ENCODE results near the gene NFKBIE.
"Not testable (repeated sequence)": the region's sequence is repeated elsewhere in the genome, so short reads cannot be mapped to it uniquely, and the experiment has no call there.

Gene NFKBIE

DNA sequence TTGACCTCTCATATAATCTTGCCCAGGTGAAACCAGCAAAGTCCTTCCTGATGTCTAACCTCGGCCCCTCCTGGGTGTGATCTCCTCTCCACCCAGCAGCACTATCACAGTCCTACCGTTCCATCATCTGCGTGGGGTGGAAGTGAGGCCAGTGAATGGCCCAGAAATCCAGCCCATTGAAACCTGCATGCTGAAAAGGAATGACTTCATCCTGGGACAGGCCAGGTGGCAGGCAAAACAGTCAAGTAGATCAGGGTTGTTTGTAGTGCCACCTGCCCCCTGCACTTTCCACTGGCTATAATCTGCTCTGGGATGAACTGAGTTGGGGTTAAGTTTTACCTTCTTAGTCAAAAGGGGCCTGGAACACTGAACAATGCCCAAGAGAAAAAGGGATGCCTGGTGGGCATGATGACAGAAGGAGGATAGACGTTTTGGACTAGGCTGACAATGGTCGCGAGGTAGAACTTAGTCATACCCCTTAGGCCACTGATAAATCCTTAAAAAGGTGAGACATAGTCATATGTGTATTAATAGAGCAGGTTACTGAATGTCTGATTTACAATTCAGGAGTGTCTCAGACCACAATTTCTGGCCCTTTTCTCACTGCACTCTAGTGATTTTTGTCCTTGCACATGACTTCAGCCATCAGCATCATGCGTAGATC is 26.5 kb downstream of the NFKBIE start:
- DNase-seq = no peak

DNA sequence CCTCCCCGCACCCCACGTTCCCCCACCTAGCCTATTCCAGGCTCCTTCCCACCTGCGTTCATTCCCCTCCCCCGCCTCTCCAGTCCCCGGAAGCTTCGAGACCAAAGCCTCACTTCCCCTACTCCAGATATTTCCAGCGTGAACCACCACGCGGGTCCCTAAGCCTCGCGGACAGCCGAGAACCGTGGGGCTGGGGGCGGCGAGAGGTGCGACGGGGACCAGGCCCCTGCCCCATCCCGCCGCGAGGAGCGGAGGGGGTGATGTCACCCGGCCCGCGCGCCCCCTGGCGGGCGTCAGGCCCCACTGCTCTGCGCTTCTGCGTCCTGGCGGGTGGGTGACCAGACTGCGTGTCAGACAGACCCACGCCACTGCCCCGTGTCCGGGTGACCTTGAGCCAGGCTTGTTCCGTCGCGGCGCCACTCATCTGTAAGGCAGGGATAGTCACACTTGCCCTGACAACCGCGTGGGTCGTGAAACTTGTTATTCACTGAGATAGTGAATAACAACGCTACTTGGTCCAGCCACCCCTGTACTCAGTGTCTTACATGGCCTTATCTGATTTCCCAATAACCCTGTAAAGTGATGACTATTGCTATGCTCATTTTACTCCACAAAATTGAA is 27.4 kb downstream of the NFKBIE start:
- DNase-seq = peak; percentile 85

DNA sequence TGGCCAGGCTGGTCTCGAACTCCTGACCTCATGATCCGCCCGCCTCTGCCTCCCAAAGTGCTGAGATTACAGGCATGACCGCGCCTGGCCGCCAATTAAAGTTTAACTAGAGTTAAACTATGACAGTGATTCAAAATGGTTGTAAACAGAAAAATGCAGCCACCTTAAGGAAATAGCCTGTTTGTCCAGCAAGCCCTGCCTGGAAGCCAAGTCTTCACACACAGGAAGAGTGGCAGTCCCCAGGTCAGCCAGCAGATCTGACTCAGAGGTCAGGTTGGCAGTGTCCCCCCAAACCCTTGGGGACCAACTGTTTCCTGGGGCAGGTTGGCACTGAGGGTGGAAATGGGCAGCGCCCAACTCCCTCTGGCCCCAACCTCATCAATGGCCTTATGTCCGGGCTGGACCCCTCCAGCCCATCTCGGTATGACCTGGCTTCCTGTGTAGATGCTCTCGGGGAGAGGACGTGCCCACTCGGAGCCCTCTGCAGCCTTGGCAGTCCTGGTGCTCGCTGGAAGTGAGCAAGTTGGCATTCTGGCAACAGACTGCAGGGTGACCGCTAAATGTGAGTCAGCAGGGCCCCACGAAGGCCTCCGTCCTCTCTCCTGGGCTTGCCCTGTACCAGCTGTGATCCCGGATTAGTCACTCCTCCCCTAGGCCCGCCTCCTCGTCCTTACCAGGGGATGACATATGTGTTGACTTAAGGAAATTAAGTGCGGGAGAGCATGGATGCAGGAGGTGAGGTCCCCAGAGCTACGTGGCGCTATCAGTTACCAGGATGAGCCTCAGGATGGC is 28.1 kb downstream of the NFKBIE start:
- peak; percentile 89 for DNase-seq

DNA sequence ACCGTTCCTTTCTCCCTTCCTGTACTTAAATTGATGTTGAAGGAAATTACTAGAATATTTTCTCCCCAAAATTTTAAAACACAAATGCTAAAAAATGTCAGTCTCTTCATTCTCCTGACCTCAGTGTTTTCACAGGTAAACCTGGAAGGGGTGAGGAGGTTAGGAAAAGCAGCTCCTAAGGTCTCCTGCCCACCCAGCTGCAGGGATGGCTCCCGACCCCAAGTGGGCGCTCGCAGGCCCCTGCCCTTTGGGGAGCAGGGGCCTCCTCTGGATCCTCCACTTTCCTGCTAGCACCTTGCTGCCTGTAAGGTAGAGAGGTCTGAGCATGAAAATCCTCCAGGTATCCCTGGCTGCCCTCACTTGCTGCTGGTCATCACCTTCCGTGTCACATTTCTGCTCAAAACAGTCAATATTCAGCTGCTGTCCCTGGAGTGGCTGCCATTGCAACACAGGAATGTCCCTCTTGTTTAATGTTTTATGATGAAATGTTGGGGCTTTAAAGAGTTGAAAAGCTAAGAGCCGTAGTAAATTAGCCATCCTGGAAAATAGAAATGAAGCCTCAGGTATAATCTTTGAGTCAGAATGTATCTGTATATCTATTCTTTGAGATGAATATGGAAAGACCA is 29.3 kb downstream of the NFKBIE start:
- DNase-seq = no peak

DNA sequence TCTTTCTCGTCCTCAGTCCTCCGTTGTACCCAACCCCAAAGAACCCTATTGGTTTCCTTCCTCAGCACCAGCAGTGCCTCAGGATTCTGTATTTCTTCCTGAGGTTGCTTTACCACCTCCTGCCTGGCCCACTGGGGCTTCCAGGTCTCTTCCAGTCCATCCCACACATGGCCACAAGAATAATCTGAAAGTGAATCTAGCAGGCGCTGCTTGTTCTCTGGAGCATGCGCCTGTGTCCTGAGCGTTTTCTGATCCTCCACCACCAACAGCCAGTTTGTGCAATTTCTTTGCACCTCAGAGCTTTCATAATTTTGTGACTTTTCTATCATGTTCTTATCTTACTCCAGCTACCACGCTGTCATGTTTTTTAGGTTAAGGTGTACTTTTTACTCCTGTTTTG is 30.1 kb downstream of the NFKBIE start:
- DNase-seq = no peak

DNA sequence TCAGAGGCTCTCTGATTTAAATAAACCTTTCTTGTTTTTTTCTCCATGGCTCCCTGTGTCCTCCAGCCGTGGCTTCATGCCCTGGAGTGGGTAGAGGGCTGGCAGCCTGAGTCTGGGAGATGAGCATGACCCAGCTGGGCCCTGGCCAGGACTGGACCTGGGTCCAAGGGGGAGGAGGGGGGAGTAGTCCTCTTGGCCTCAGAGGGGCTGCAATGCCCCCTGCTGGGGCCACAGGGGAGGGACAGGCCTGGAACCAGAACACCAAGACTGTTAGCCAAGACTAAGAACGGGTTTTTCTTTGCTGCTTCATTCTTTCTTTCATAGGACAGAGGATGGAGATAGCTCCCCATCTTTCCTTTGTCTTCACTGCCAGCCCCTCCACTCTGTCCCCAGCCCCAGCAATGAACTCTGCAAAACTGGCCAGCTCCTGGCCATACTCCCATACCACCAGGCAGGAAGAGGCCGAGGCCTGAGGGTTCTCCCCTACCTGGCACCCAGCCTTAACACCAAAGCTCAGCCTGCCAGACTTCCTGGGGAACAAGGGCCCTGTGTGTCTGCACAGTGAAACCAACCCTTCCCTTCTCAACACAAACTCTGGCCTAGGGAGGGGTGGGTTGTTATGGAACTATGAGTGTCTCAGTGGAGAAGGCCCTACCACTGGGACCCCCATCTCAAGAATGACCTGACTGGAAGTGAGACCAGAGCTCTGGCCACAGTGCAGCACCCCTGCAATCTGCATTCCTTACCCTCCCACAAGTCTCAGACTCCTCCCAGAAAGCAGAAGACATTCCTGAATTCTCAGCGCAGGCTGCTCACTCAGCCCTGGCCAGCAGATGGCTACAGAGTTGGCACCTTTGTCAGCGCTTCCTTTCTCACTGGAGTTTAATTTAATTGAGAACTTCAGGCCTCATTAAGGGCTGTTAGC is 31.0 kb downstream of the NFKBIE start:
- DNase-seq = peak; percentile 85

DNA sequence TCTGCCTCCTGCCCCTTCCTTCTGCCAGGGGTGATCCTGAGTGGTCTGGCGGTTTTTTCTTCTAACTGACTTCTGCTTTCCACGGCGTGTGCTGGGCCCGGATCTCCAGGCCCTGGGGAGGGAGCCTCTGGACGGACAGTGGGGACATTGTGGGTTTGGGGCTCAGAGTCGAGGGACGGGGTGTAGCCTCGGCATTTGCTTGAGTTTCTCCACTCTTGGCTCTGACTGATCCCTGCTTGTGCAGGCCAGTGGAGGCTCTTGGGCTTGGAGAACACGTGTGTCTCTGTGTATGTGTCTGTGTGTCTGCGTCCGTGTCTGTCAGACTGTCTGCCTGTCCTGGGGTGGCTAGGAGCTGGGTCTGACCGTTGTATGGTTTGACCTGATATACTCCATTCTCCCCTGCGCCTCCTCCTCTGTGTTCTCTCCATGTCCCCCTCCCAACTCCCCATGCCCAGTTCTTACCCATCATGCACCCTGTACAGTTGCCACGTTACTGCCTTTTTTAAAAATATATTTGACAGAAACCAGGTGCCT is 31.7 kb downstream of the NFKBIE start:
- DNase-seq = no peak

DNA sequence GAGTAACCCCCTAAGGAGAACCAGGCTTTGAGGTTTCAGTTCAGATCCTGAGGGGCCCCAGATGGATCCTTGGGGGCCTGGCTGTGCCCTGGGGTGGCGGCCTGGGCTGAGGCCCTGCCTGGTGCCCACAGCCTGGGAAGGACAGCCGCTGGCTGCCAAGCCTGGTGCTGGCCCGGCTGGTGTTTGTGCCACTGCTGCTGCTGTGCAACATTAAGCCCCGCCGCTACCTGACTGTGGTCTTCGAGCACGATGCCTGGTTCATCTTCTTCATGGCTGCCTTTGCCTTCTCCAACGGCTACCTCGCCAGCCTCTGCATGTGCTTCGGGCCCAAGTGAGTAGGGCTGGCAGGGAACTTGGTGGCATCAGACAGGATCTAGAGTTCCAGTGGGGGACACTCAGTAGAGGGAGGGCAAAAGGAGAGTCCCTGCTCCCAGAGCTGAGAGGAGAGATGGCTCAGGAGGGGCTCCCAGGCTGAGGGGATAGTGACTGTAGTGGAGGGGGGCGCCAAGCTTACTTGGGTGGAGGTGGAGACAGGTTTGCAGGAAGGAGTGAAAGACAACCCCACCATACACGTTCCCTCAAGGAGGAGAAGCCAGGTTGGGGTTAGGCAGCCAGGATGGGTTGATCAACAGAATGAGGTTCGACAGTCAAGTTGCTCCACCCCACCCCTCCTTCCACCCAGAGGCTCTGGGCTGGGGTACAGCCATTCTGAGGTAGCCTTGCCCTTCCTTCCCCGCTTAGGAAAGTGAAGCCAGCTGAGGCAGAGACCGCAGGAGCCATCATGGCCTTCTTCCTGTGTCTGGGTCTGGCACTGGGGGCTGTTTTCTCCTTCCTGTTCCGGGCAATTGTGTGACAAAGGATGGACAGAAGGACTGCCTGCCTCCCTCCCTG is 32.4 kb downstream of the NFKBIE start:
- DNase-seq = no peak

DNA sequence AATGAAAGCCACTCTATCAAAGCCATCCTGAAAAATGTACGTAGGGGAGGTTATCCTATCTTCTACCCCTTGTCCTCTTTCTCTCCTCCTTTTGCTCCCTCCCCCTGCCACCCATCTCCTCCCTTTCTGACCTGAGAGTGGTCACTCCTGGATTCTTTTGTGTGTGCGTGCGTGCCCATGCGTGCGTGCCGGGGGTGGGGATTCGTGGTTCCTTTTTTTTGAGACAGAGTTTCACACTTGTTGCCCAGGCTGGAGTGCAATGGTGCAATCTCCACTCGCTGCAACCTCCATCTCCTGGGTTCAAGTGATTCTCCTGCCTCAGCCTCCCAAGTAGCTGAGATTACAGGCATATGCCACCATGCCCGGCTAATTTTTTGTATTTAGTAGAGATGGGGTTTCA is 33.9 kb downstream of the NFKBIE start:
- not testable (repeated sequence) for DNase-seq

DNA sequence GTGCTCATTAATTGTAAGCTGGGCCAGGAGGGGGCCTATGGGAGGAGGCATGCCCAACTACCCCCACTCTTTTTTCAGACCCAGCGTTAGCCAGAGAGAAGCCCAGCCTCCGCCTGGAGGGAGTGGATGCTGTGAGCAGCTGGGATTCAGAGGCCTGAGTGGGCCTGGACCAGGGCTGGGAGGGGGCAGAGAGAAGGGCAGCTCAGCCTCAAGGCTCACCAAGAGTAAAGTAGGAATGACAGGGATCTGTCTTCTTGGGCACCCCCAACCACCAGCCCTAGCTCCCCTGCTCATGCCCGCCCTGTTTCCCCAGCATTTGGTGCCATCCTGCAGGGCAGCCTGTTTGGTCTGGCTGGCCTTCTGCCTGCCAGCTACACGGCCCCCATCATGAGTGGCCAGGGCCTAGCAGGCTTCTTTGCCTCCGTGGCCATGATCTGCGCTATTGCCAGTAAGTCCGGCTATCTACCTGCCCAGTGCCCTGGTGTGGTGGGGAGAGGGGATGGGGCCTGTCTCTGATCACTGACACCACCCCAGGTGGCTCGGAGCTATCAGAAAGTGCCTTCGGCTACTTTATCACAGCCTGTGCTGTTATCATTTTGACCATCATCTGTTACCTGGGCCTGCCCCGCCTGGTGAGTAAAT is 35.2 kb downstream of the NFKBIE start:
- no peak for DNase-seq

DNA sequence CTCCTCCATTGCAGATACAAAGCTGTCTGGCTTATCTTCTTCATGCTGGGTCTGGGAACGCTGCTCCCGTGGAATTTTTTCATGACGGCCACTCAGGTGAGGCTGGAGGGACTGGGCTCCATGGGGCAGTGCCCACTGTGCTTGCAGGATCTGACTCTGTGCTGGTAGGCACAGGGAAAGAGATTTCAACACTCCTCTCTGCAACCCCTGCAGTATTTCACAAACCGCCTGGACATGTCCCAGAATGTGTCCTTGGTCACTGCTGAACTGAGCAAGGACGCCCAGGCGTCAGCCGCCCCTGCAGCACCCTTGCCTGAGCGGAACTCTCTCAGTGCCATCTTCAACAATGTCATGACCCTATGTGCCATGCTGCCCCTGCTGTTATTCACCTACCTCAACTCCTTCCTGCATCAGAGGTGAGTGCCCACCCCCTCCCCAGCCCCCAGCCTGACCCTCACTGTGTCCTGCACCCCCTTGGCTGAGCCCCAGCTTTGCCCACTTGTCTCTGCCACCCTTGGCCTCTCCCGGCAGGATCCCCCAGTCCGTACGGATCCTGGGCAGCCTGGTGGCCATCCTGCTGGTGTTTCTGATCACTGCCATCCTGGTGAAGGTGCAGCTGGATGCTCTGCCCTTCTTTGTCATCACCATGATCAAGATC is 35.8 kb downstream of the NFKBIE start:
- no peak for DNase-seq

DNA sequence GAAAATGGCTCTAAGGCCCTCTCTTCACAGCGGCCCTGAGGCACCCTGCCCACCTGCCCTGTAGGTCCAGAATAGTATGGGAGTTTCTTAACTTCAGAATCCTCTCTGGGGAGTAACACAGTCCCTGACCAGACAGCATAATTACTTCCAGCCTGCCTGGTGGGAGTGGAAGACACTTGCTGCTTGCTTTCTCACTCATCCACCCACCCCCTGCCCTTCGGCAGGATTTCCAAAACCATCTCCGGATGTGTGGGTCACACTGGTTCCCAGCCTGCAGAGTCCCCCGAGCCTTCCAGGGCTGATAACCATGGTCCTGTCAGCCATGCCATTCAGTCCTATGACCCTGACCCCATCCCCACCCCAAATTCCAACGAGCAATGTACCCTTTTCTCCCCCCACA is 36.5 kb downstream of the NFKBIE start:
- no peak for DNase-seq

DNA sequence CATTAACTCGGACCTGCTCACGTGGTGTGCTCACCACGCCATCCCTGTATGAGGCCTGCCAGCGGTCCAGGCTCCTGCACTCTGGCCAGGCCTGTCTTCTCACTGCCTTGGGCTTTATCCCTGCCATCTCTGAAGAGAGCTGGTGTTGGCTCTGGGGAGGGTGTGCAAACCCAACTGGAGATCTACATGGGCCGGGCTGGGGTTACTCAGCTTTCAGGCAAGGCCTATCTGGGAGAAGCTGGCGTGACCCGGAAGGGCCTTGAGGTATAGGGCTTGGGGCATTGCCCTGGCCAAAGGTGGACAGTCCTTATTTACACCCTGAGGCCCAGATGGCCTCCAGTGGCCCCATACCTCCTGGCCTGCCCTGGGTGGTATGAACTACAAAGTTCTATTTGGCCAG is 36.9 kb downstream of the NFKBIE start:
- DNase-seq = no peak

DNA sequence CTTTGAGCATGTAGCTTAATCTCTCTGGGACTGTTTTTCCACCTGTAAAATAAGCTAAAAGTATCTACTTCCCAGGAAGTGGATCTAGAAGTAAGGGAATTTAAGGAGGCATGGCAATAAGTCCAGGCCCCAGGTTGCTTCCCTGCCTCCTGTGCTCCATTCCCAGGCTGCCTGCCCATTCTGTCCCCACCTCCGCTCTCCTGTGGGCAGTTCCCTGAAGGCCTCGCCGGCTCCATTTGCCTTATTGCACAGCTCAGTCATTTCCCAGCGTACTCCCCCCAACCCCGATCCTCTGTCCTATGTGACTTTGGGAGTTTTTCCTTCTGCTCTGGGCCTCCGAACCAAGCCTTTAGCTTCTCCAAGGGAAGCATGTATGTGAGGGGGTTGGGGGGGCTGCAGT is 37.3 kb downstream of the NFKBIE start:
- DNase-seq = no peak

DNA sequence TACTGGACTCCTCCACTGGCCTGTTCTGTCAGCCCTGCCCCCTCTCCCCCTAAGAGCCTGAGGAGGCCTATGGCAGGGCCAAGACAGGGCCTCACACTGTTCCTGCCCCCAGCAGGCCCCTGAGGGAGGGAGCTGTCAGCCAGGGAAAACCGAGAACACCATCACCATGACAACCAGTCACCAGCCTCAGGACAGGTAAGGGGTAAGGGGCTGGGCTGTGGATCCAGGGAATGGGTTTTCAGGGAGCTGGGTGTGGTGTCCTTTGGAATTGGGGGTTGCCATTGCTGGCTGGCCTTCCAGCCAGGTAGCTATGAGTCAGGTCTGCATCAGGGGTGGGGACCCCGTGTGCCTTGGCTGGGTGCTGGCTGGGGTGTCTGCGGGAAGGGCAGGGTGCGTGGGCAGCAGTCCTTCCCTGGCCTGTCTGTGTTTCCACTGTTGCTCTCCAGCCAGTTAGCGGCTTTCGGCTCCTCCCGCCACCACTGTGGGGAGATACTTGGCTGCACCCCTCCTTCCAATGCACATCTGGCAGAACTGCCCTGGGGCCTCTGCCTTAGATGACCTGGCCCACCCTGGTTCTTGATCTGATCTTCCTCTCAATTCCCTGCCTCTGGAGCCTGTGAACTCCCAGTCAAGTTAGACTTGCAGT is 38.1 kb downstream of the NFKBIE start:
- DNase-seq = peak; percentile 53

DNA sequence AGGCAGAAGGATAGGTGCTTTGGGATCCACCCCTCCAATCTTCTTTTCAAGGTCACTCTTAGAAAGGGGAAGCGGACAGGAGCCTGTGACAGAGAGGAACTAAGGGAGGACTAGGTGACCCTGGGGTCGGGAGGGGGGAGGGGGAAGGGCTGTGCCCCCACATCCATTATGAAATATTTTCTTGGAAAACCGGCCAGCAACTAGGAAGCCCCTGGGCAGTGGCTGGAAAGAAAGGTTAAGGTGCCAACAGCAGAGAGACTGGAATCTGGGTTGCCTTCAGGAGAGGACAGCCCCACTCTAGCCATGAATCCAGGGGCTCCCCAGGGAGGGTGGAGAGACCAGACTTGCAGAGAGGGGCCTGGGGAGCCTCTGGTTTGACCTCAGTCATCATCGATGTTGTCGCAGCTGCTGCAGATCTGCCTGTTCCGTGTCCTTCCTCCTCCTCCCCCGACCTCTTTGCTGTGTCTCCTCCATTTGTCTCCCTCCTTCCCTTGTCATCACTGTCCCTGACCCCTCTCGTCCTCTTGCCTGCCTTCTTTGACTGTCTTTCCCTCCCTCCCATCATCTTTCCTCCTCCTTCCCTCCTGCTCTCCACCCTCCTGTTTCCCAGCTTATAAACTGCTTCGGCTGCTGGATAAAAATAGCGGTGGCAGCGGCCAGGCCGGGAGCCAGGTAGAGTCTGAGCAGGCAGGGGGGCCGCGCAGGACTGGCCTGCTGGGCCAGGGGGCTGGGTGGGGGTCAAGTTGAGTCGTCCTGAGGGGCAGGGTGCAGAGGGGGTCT is 38.8 kb downstream of the NFKBIE start:
- peak; percentile 59 for DNase-seq

DNA sequence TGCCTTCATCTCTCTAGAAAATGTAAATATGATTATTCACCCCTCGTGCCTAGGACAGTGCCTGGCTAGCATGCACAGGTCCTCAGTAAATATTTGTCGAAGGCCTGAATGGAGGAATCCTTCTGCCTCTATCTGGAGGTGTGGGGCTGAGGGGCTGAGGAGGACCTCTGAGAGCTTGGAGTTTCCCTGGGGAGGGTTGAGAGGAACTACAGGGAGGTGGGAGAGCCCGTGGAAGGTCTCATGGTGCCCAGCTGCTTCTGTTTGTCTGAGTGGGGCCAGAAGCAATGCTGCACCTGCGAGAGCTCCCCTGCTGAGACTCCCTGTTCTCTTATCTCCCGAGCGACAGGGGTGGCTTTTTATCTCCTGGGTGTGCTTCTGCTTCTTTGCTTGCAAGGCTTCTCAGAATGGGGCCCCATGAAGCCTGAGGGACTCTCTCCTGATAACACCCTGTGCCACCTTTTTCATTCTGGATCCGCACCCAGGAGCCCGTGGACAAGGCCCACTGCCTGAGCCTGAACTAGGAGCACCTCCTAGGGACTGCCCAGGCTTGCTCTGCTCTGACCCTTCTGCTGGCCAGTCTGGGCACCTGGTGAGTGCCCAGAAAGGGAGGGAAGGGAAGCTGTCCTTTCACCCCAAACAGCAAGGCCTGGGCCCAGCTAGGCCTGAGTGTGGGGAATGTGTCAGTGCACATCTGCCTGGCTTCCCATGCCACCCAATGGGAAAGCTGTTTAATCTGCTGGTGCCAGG is 39.6 kb downstream of the NFKBIE start:
- no peak for DNase-seq

DNA sequence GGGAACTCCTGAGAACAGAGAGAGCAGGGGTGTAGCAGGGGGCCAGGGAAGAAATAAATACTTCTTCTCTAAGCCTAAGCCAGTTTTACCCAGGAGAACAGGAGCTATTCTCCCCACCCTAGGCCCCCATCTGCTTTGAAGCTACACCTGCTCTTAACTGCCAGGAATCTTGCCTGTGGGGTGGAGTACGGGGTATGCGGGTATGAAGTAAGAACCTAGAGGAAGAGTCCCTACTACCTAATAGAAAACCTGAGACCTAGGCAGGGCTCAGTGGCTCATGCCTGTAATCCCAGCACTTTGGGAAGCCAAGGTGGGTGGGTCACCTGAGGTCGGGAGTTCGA is 40.4 kb downstream of the NFKBIE start:
- DNase-seq = no peak
